Stromal cell of bone marrow (primary cell): ENCODE results near the gene ABI3BP.

Experiments used
- DNase-seq: peaks from one replicate; pipeline ENCODE4 v3.0.0-alpha.2; 2012; ENCODE audit warnings: low read depth

Gene ABI3BP

GRCh38 chr3:100984308-100984707 lies 8.9 kb downstream of the ABI3BP start:
- DNase-seq = no peak

GRCh38 chr3:100982710-100983109 lies 10.5 kb downstream of the ABI3BP start:
- DNase-seq = peak; percentile 57

GRCh38 chr3:100981164-100981911 lies 11.9 kb downstream of the ABI3BP start:
- DNase-seq = no peak

GRCh38 chr3:100978011-100978659 lies 15.1 kb downstream of the ABI3BP start:
- no peak for DNase-seq

- no peak for DNase-seq
These were observed 16.6 kb downstream of the ABI3BP start for GRCh38 chr3:100976611-100977010.

GRCh38 chr3:100975714-100976113 lies 17.5 kb downstream of the ABI3BP start:
- DNase-seq = no peak

GRCh38 chr3:100973594-100973993 lies 19.6 kb downstream of the ABI3BP start:
- no peak for DNase-seq

- DNase-seq = no peak
These were observed 20.4 kb downstream of the ABI3BP start for GRCh38 chr3:100972867-100973266.

GRCh38 chr3:100972301-100972844 lies 20.8 kb downstream of the ABI3BP start:
- no peak for DNase-seq

GRCh38 chr3:100971798-100972197 lies 21.4 kb downstream of the ABI3BP start:
- DNase-seq = no peak

- no peak for DNase-seq
These were observed 22.7 kb downstream of the ABI3BP start for GRCh38 chr3:100970477-100970990.

GRCh38 chr3:100968932-100969906 lies 24.0 kb downstream of the ABI3BP start:
- peak; percentile 43 for DNase-seq

GRCh38 chr3:100966807-100967206 lies 26.4 kb downstream of the ABI3BP start:
- DNase-seq = no peak

- DNase-seq = no peak
These were observed 27.2 kb downstream of the ABI3BP start for GRCh38 chr3:100966049-100966491.

GRCh38 chr3:100963041-100963440 lies 30.2 kb downstream of the ABI3BP start:
- no peak for DNase-seq

GRCh38 chr3:100957261-100957986 lies 35.8 kb downstream of the ABI3BP start:
- peak; percentile 77 for DNase-seq

- no peak for DNase-seq
These were observed 36.9 kb downstream of the ABI3BP start for GRCh38 chr3:100956276-100956675.

GRCh38 chr3:100954990-100955389 lies 38.2 kb downstream of the ABI3BP start:
- DNase-seq = peak; percentile 98

GRCh38 chr3:100954199-100954935 lies 38.9 kb downstream of the ABI3BP start:
- no peak for DNase-seq

- DNase-seq = no peak
These were observed 40.1 kb downstream of the ABI3BP start for GRCh38 chr3:100953103-100953502.
